NCI-H1930 (cell line): Measurements from ENCODE around the gene C16orf95.
"Not testable (repeated sequence)": the region's sequence is repeated elsewhere in the genome, so short reads cannot be mapped to it uniquely, and the experiment has no call there.

Experiments used
- DNase-seq, 2 experiments: peaks; one replicate each; lab custom pipeline; 2025; lab: John Stamatoyannopoulos, UW

Gene C16orf95

GRCh38 chr16:87288753-87289362 is 28.3 kb downstream of the C16orf95 start:
- no peak for DNase-seq

GRCh38 chr16:87286839-87287626 is 30.2 kb downstream of the C16orf95 start:
- DNase-seq, result no peak

GRCh38 chr16:87284183-87284582 is 33.0 kb downstream of the C16orf95 start:
- no peak for DNase-seq

GRCh38 chr16:87279094-87279658 is 38.0 kb downstream of the C16orf95 start:
- no peak for DNase-seq

- peak in 1 of 2 experiments; percentile 34 for DNase-seq
Measured at GRCh38 chr16:87278191-87279093, 38.8 kb downstream of the C16orf95 start.

GRCh38 chr16:87276924-87277323 is 40.3 kb downstream of the C16orf95 start:
- no peak for DNase-seq

GRCh38 chr16:87276091-87276701 is 41.0 kb downstream of the C16orf95 start:
- DNase-seq, result no peak

GRCh38 chr16:87274794-87275193 is 42.4 kb downstream of the C16orf95 start:
- no peak for DNase-seq

- no peak for DNase-seq
Measured at GRCh38 chr16:87273471-87274030, 43.6 kb downstream of the C16orf95 start.

- no peak for DNase-seq
Measured at GRCh38 chr16:87271256-87271655, 45.9 kb downstream of the C16orf95 start.

- no peak for DNase-seq
Measured at GRCh38 chr16:87267566-87267965, 49.6 kb downstream of the C16orf95 start.

GRCh38 chr16:87266846-87267245 is 50.3 kb downstream of the C16orf95 start:
- DNase-seq, result no peak

GRCh38 chr16:87265261-87265660 is 51.9 kb downstream of the C16orf95 start:
- DNase-seq, result no peak

- DNase-seq, result no peak
Measured at GRCh38 chr16:87264634-87265033, 52.6 kb downstream of the C16orf95 start.

GRCh38 chr16:87263418-87264052 is 53.7 kb downstream of the C16orf95 start:
- DNase-seq, result no peak

GRCh38 chr16:87259431-87259830 is 57.8 kb downstream of the C16orf95 start:
- DNase-seq, result no peak

- not testable (repeated sequence) for DNase-seq
Measured at GRCh38 chr16:87258653-87259052, 58.5 kb downstream of the C16orf95 start.

GRCh38 chr16:87255866-87256265 is 61.3 kb downstream of the C16orf95 start:
- DNase-seq, result no peak

GRCh38 chr16:87254734-87255133 is 62.5 kb downstream of the C16orf95 start:
- no peak for DNase-seq

- no peak for DNase-seq
Measured at GRCh38 chr16:87254296-87254695, 62.9 kb downstream of the C16orf95 start.

GRCh38 chr16:87253536-87253935 is 63.7 kb downstream of the C16orf95 start:
- no peak for DNase-seq
